Stimulated activated CD4-positive, alpha-beta T cell treated with anti-CD3 and anti-CD28 coated beads, TNF-alpha, amount 100 ng/mL, for 24 hours (primary cell): ENCODE data around the gene LRP1B.

ENCODE experiments used
- DNase-seq, 3 experiments: peaks; one replicate each; pipeline ENCODE4 v3.0.0-alpha.2; 2020; ENCODE audit warnings: low read depth in 3 of 3

Gene LRP1B

GRCh38 chr2:142131010-142131669 lies at the start of gene LRP1B:
Gene LRP1B, minus strand, starts transcription at chr2:142131016. Its CDS starts 287 bp downstream, at chr2:142130729.
- DNase-seq = no peak

GRCh38 chr2:142179686-142180085 lies 48.9 kb upstream of the LRP1B start:
- DNase-seq = no peak

- no peak for DNase-seq
Measured at GRCh38 chr2:142178604-142179003, 47.8 kb upstream of the LRP1B start.

- no peak for DNase-seq
Measured at GRCh38 chr2:142176941-142177340, 46.1 kb upstream of the LRP1B start.

- DNase-seq = no peak
Measured at GRCh38 chr2:142175813-142176338, 45.1 kb upstream of the LRP1B start.

GRCh38 chr2:142174176-142174575 lies 43.4 kb upstream of the LRP1B start:
- DNase-seq = no peak

GRCh38 chr2:142170847-142171246 lies 40.0 kb upstream of the LRP1B start:
- no peak for DNase-seq

- DNase-seq = no peak
Measured at GRCh38 chr2:142165790-142166189, 35.0 kb upstream of the LRP1B start.

GRCh38 chr2:142153601-142154000 lies 22.8 kb upstream of the LRP1B start:
- no peak for DNase-seq

GRCh38 chr2:142150453-142150852 lies 19.6 kb upstream of the LRP1B start:
- DNase-seq = no peak

GRCh38 chr2:142144547-142144946 lies 13.7 kb upstream of the LRP1B start:
- no peak for DNase-seq

GRCh38 chr2:142142595-142142994 lies 11.8 kb upstream of the LRP1B start:
- no peak for DNase-seq

GRCh38 chr2:142140434-142140845 lies 9.6 kb upstream of the LRP1B start:
- no peak for DNase-seq

GRCh38 chr2:142139384-142139783 lies 8.6 kb upstream of the LRP1B start:
- no peak for DNase-seq

- no peak for DNase-seq
Measured at GRCh38 chr2:142136571-142136970, 5.8 kb upstream of the LRP1B start.

- DNase-seq = no peak
Measured at GRCh38 chr2:142134911-142135310, 4.1 kb upstream of the LRP1B start.

GRCh38 chr2:142130111-142131009 lies 456 bp downstream of the LRP1B start:
- no peak for DNase-seq

GRCh38 chr2:142128105-142128504 lies 2.7 kb downstream of the LRP1B start:
- DNase-seq = no peak

GRCh38 chr2:142127248-142127647 lies 3.6 kb downstream of the LRP1B start:
- DNase-seq = no peak

- DNase-seq = no peak
Measured at GRCh38 chr2:142124706-142125105, 6.1 kb downstream of the LRP1B start.

- DNase-seq = no peak
Measured at GRCh38 chr2:142119347-142119746, 11.5 kb downstream of the LRP1B start.

- DNase-seq = no peak
Measured at GRCh38 chr2:142112757-142113221, 18.0 kb downstream of the LRP1B start.
